Duodenal mucosa (tissue), 2 donors: ENCODE measurements around the gene RTBDN.

Source experiments
- H3K27ac ChIP-seq: one replicate; pipeline ENCODE4 v1.7.0; 2013; ENCODE audit warnings: low read depth, low read length
- H3K27me3 ChIP-seq, 2 donors: one replicate each; pipeline ENCODE4 v1.7.0; 2013; ENCODE audit warnings: low read length in 2 of 2, control low read depth in 1 of 2; ENCODE audit not compliant: insufficient read depth in 2 of 2, control insufficient read depth in 1 of 2
- H3K36me3 ChIP-seq, 2 donors: one replicate each; pipeline ENCODE4 v1.7.0; 2013; ENCODE audit warnings: low read length in 2 of 2, control low read depth in 1 of 2; ENCODE audit not compliant: insufficient read depth in 2 of 2, control insufficient read depth in 1 of 2
- H3K4me1 ChIP-seq, 2 donors: one replicate each; pipeline ENCODE4 v1.7.0; 2013; ENCODE audit warnings: low read length in 2 of 2, control low read depth in 1 of 2; ENCODE audit not compliant: insufficient read depth in 2 of 2, control insufficient read depth in 1 of 2
- H3K4me3 ChIP-seq, 2 donors: one replicate each; pipeline ENCODE4 v1.7.0; 2013; ENCODE audit warnings: low read length in 2 of 2, low read depth in 1 of 2
- H3K9ac ChIP-seq, 2 donors: one replicate each; pipeline ENCODE4 v1.7.0; 2013; ENCODE audit warnings: low read length in 2 of 2, low read depth in 1 of 2
- H3K9me3 ChIP-seq, 2 donors: one replicate each; pipeline ENCODE4 v1.7.0; 2013; ENCODE audit warnings: low read length in 2 of 2, control low read depth in 1 of 2; ENCODE audit not compliant: control insufficient read depth in 1 of 2

Gene RTBDN

GRCh38 chr19:12838182-12838885 lies 4.0 kb upstream of the RTBDN start, which contains the start of gene MAST1:
Gene MAST1 (plus strand): TSS chr19:12838515. CDS start chr19:12838573, 58 bp downstream.
- no peaks in the 10 kb centered on the region for H3K36me3 ChIP-seq
- H3K27me3 ChIP-seq, result peaks cover 77 to 83% of the 10 kb centered on the region in 2 donors
- no peak within 1 kb of the TSS for H3K4me3 ChIP-seq
- H3K9ac ChIP-seq, result no peak within 1 kb of the TSS
- H3K27ac ChIP-seq, result no peak within 1 kb of the TSS
- H3K9me3 ChIP-seq, result no peaks in the 10 kb centered on the region
- H3K4me1 ChIP-seq, result peaks cover 9 to 17% of the 10 kb centered on the region in 2 donors

GRCh38 chr19:12837225-12837624 lies 2.8 kb upstream of the RTBDN start:
- Histone ChIP-seq H3K9me3 (no peaks in the 10 kb centered on the region), H3K4me1 (peaks cover 11 to 27% of the 10 kb centered on the region in 2 donors), H3K27ac (no peak overlapping the region), H3K4me3 (no peak overlapping the region), H3K27me3 (peaks cover 82 to 87% of the 10 kb centered on the region in 2 donors), H3K9ac (no peak overlapping the region), H3K36me3 (no peaks in the 10 kb centered on the region)

GRCh38 chr19:12836529-12836863 lies 2.1 kb upstream of the RTBDN start:
- H3K9ac ChIP-seq, result no peak overlapping the region
- peaks cover 82 to 87% of the 10 kb centered on the region in 2 donors for H3K27me3 ChIP-seq
- peaks cover 11 to 27% of the 10 kb centered on the region in 2 donors for H3K4me1 ChIP-seq
- H3K36me3 ChIP-seq, result no peaks in the 10 kb centered on the region
- H3K27ac ChIP-seq, result no peak overlapping the region
- H3K4me3 ChIP-seq, result no peak overlapping the region
- H3K9me3 ChIP-seq, result no peaks in the 10 kb centered on the region

GRCh38 chr19:12834976-12835757 lies 788 bp upstream of the RTBDN start:
- Histone ChIP-seq H3K4me1 (peaks cover 3 to 22% of the 10 kb centered on the region in 2 donors), H3K9me3 (no peaks in the 10 kb centered on the region), H3K27me3 (peaks cover 79 to 85% of the 10 kb centered on the region in 2 donors), H3K9ac (no peak overlapping the region), H3K4me3 (no peak overlapping the region), H3K27ac (no peak overlapping the region), H3K36me3 (no peaks in the 10 kb centered on the region)

- peak overlapping the region; percentile 14 to 51 for H3K4me3 ChIP-seq
- no peaks in the 10 kb centered on the region for H3K36me3 ChIP-seq
- peaks cover 72 to 77% of the 10 kb centered on the region in 2 donors for H3K27me3 ChIP-seq
- peaks cover 3 to 22% of the 10 kb centered on the region in 2 donors for H3K4me1 ChIP-seq
- no peak overlapping the region for H3K27ac ChIP-seq
- H3K9ac ChIP-seq, result no peak overlapping the region
- no peaks in the 10 kb centered on the region for H3K9me3 ChIP-seq
These were observed 427 bp downstream of the RTBDN start for GRCh38 chr19:12833738-12834565.

- Histone ChIP-seq H3K9me3 (no peaks in the 10 kb centered on the region), H3K4me3 (no peak overlapping the region), H3K9ac (no peak overlapping the region), H3K36me3 (no peaks in the 10 kb centered on the region), H3K27me3 (peaks cover 73 to 74% of the 10 kb centered on the region in 2 donors), H3K27ac (no peak overlapping the region), H3K4me1 (peaks cover 9 to 21% of the 10 kb centered on the region in 2 donors)
These were observed 1.0 kb downstream of the RTBDN start for GRCh38 chr19:12833418-12833737.

GRCh38 chr19:12828494-12828893 lies 5.9 kb downstream of the RTBDN start:
- Histone ChIP-seq H3K27me3 (peaks cover 37 to 42% of the 10 kb centered on the region in 2 donors), H3K9ac (no peak overlapping the region), H3K4me3 (peak overlapping the region; percentile 36 to 43), H3K36me3 (no peaks in the 10 kb centered on the region), H3K9me3 (no peaks in the 10 kb centered on the region), H3K27ac (no peak overlapping the region), H3K4me1 (peaks cover 11 to 19% of the 10 kb centered on the region in 2 donors)

- Histone ChIP-seq H3K9me3 (no peaks in the 10 kb centered on the region), H3K4me3 (no peak overlapping the region)
These were observed 8.9 kb downstream of the RTBDN start for GRCh38 chr19:12825254-12826131.

GRCh38 chr19:12821761-12822160 lies 12.6 kb downstream of the RTBDN start:
- H3K9ac ChIP-seq, result no peak overlapping the region
- H3K4me1 ChIP-seq, result peaks cover 0 to 4% of the 10 kb centered on the region in 2 donors
- H3K9me3 ChIP-seq, result no peaks in the 10 kb centered on the region
- H3K27me3 ChIP-seq, result peaks cover 0 to 8% of the 10 kb centered on the region in 2 donors
- no peaks in the 10 kb centered on the region for H3K36me3 ChIP-seq
- H3K4me3 ChIP-seq, result no peak overlapping the region
- H3K27ac ChIP-seq, result no peak overlapping the region

More at GRCh38 chr19:12825254-12826131, 8.9 kb downstream of the RTBDN start:
- Histone ChIP-seq H3K27me3 (peaks cover 11 to 15% of the 10 kb centered on the region in 2 donors), H3K36me3 (no peaks in the 10 kb centered on the region), H3K4me1 (peaks cover 7 to 9% of the 10 kb centered on the region in 2 donors), H3K9ac (no peak overlapping the region), H3K27ac (no peak overlapping the region)
